Panc1 (cell line): Measurements from ENCODE around the gene ZFYVE21. TPM values are rescaled to one million over a fixed set of nuclear protein-coding genes. Genes with fewer than 3 reads are reported as not detected.

Experiments
- ATAC-seq: fragments of 200-7000 bp; cut with Tn5 transposase; 2 replicates; pipeline ENCODE4 v1.9.1; 2020; ENCODE audit warnings: mild to moderate bottlenecking, moderate library complexity
- BruUV-seq: library from RNA; stranded (reverse); fragments of 400-500 nt; replicated peaks from 2 replicates; lab custom pipeline; 2021; lab: Mats Ljungman, UMichigan
- CTCF ChIA-PET: fragments of 300-600 bp; sonication (Branson Sonifier 250); formaldehyde crosslinking; loops from one replicate; lab custom pipeline; 2022; ENCODE audit warnings: antibody characterized with exemption; lab: Charles Lee
- POLR2A ChIA-PET: fragments of 300-600 bp; sonication (Branson Sonifier 250); formaldehyde crosslinking; loops from one replicate; lab custom pipeline; 2022; ENCODE audit warnings: antibody characterized with exemption; lab: Charles Lee
- DNase-seq: peaks from one replicate; pipeline ENCODE4 v3.0.0-alpha.2; 2010; ENCODE audit warnings: low read depth, low spot score
- H3K27ac ChIP-seq: 2 replicates; pipeline ENCODE4 v1.5.1; 2011; ENCODE audit warnings: mild to moderate bottlenecking, low read length, inconsistent platforms
- H3K27me3 ChIP-seq: fragments of 200-500 bp; sonication (Bioruptor generic); 2 replicates; pipeline ENCODE4 v1.6.0; 2014; ENCODE audit warnings: low read length, inconsistent platforms; ENCODE audit not compliant: control insufficient read depth, insufficient read depth
- H3K36me3 ChIP-seq: fragments of 200-500 bp; sonication (Bioruptor generic); 2 replicates; pipeline ENCODE4 v1.5.1; 2014; ENCODE audit warnings: inconsistent platforms, mild to moderate bottlenecking, low read length, moderate library complexity; ENCODE audit not compliant: control insufficient read depth, insufficient read depth
- H3K4me1 ChIP-seq: 2 replicates; pipeline ENCODE4 v1.5.1; 2011; ENCODE audit warnings: inconsistent platforms, mild to moderate bottlenecking, low read length, moderate library complexity; ENCODE audit not compliant: control insufficient read depth, insufficient read depth
- H3K4me3 ChIP-seq, 2 experiments: 2 replicates each; pipeline ENCODE4 v1.5.1; 2011 to 2012; ENCODE audit warnings: low read depth in 2 of 2, low read length in 2 of 2, mild to moderate bottlenecking in 2 of 2, inconsistent platforms in 1 of 2, moderate library complexity in 1 of 2
- H3K9me3 ChIP-seq: fragments of 200-500 bp; sonication (Bioruptor generic); 2 replicates; pipeline ENCODE4 v1.5.1; 2014; ENCODE audit warnings: low read depth, mild to moderate bottlenecking, inconsistent platforms, low read length, moderate library complexity; ENCODE audit not compliant: control insufficient read depth, insufficient read depth
- CTCF ChIP-seq: fragments of 450-650 bp; IDR thresholded peaks from 2 replicates; pipeline ENCODE4 v1.5.1; 2017; ENCODE audit warnings: mild to moderate bottlenecking
- POLR2AphosphoS5 ChIP-seq: IDR thresholded peaks from 2 replicates; pipeline ENCODE4 v1.6.1; 2012; ENCODE audit warnings: mild to moderate bottlenecking, low read depth, low read length, moderate library complexity
- REST ChIP-seq, 2 experiments: IDR thresholded peaks; 2 replicates each; pipeline ENCODE4 v1.6.1; 2011 to 2012; ENCODE audit warnings: low read depth in 2 of 2, control low read depth in 1 of 2, low read length in 1 of 2, mild to moderate bottlenecking in 1 of 2, moderate library complexity in 1 of 2; ENCODE audit not compliant: insufficient read depth in 1 of 2
- SIN3A ChIP-seq: IDR thresholded peaks from 2 replicates; pipeline ENCODE4 v1.6.1; 2012; ENCODE audit warnings: low read depth, mild to moderate bottlenecking, low read length, moderate library complexity, borderline replicate concordance; ENCODE audit not compliant: insufficient read depth
- TCF7L2 ChIP-seq: IDR thresholded peaks from 2 replicates; pipeline ENCODE4 v1.6.1; 2011; ENCODE audit warnings: mild to moderate bottlenecking, low read depth, low read length, inconsistent platforms
- in situ Hi-C: cut with HindIII; loops from 2 replicates; pipeline ENCODE4 v1.10.0; 2016; ENCODE audit warnings: low sequenced_read_pairs, low pct_unique_long_range_greater_than_20kb
- intact Hi-C: fragments of 100-400 bp; cut with micrococcal nuclease; formaldehyde crosslinking; loops from one replicate; pipeline ENCODE4 v1.10.0; 2022; ENCODE audit not compliant: unreplicated experiment
- total RNA-seq: library from RNA; stranded (reverse); gene quantifications from one replicate; pipeline ENCODE4 v1.2.1, GENCODE V29; 2021; ENCODE audit not compliant: unreplicated experiment

The ZFYVE21 gene
- total RNA-seq, 1 experiment from 2014 or later = 41.8 TPM

GRCh38 chr14:103741876-103742275 is 26.3 kb downstream of the ZFYVE21 start:
- no peaks in the 10 kb centered on the region for H3K4me1 ChIP-seq
- DNase-seq (no peak), ATAC-seq (no peak)
- intact Hi-C loops = no loop called here
- CTCF ChIA-PET = no interaction called here
- in situ Hi-C loops = no loop called here
- H3K4me3 ChIP-seq = no peak overlapping the region
- H3K27me3 ChIP-seq = no peaks in the 10 kb centered on the region
- no peaks in the 10 kb centered on the region for H3K36me3 ChIP-seq
- TF ChIP-seq SIN3A = no peak
- TF ChIP-seq CTCF = no peak
- no peak for TF ChIP-seq TCF7L2
- TF ChIP-seq REST (IDR thresholded peaks at IDR 0.05; ENCODE audit: insufficient read depth in 1 of 2, low read depth in 2 of 2, low read length in 1 of 2) = no peak
- TF ChIP-seq POLR2AphosphoS5 = no peak
- H3K27ac ChIP-seq = no peak overlapping the region
- BruUV-seq = no TSS peak
- POLR2A ChIA-PET = no interaction called here
- H3K9me3 ChIP-seq = no peaks in the 10 kb centered on the region

- no peaks in the 10 kb centered on the region for H3K36me3 ChIP-seq
- no peaks in the 10 kb centered on the region for H3K9me3 ChIP-seq
- H3K27ac ChIP-seq = no peak overlapping the region
- BruUV-seq = no TSS peak
- DNase-seq (no peak), ATAC-seq (no peak)
- TF ChIP-seq POLR2AphosphoS5 (no peak), TCF7L2 (no peak), SIN3A (no peak), CTCF (no peak), REST (IDR thresholded peaks at IDR 0.05; ENCODE audit: insufficient read depth in 1 of 2, low read depth in 2 of 2, low read length in 1 of 2) (no peak)
- intact Hi-C loops (no loop called here), in situ Hi-C loops (no loop called here)
- POLR2A ChIA-PET = no interaction called here
- H3K4me1 ChIP-seq = no peaks in the 10 kb centered on the region
- H3K4me3 ChIP-seq = no peak overlapping the region
- CTCF ChIA-PET = interaction anchor here (0.6 kb wide), 1 partner anchor 150 kb away, joined by 8 read pairs; no protein-coding TSS in a partner anchor
- H3K27me3 ChIP-seq = no peaks in the 10 kb centered on the region
These were observed 27.1 kb downstream of the ZFYVE21 start for GRCh38 chr14:103742499-103743255.
